WTC11 (cell line): ENCODE measurements around the gene STH.

Experiments used
- CTCF ChIP-seq: fragments of 200-600 bp; IDR thresholded peaks from 2 replicates; pipeline ENCODE4 v1.8.0; 2022; ENCODE audit warnings: antibody characterized with exemption
- E2F4 ChIP-seq: sonication (generic); formaldehyde crosslinking; IDR thresholded peaks from 2 replicates; pipeline ENCODE4 v1.8.1; 2022; ENCODE audit warnings: low read depth, mild to moderate bottlenecking, moderate library complexity, missing genetic modification reagents, borderline replicate concordance
- E2F5 ChIP-seq: sonication (generic); formaldehyde crosslinking; IDR thresholded peaks from 2 replicates; pipeline ENCODE4 v1.8.1; 2022; ENCODE audit warnings: mild to moderate bottlenecking, moderate library complexity, missing genetic modification reagents
- HMGXB4 ChIP-seq: sonication (generic); formaldehyde crosslinking; IDR thresholded peaks from 2 replicates; pipeline ENCODE4 v1.8.1; 2023; ENCODE audit warnings: mild to moderate bottlenecking, moderate library complexity, missing genetic modification reagents
- NFYB ChIP-seq: sonication (generic); formaldehyde crosslinking; conservative IDR thresholded peaks from 2 replicates; pipeline ENCODE4 v1.8.0; 2022; ENCODE audit warnings: low read depth, missing genetic modification reagents
- USF1 ChIP-seq: sonication (generic); formaldehyde crosslinking; IDR thresholded peaks from 2 replicates; pipeline ENCODE4 v1.8.0; 2022; ENCODE audit warnings: mild to moderate bottlenecking, missing genetic modification reagents

- no peak for TF ChIP-seq HMGXB4 (CRISPR knock-in tag)
- no peak for TF ChIP-seq CTCF
- TF ChIP-seq E2F4 (CRISPR knock-in tag): no peak
- no peak for TF ChIP-seq E2F5 (CRISPR knock-in tag)
- no peak for TF ChIP-seq USF1
- no peak for TF ChIP-seq NFYB (CRISPR knock-in tag)
Observed at GRCh38 chr17:46012506-46013079, 13.5 kb downstream of the STH start.
